ENCODE data around the gene TPM4. TPM values are rescaled to one million over a fixed set of nuclear protein-coding genes. Genes with fewer than 3 reads are reported as not detected.

The TPM4 gene
- total RNA-seq, 2 experiments from 2014 or later: 182 to 185 TPM

- H3K4me3 Mint-ChIP-seq: no peak overlapping the region
- peaks cover 45% of the 10 kb centered on the region for H3K4me1 ChIP-seq (ENCODE audit: insufficient read depth, low read length)
- POLR2A ChIA-PET: interaction anchor here (0.6 to 7.5 kb wide), 2 partner anchors 14 to 57 kb away, joined by 4 to 192 read pairs; partner anchors contain the start of gene TPM4
Measured at GRCh38 chr19:16088351-16089009, 12.2 kb downstream of the TPM4 start.

DNA sequence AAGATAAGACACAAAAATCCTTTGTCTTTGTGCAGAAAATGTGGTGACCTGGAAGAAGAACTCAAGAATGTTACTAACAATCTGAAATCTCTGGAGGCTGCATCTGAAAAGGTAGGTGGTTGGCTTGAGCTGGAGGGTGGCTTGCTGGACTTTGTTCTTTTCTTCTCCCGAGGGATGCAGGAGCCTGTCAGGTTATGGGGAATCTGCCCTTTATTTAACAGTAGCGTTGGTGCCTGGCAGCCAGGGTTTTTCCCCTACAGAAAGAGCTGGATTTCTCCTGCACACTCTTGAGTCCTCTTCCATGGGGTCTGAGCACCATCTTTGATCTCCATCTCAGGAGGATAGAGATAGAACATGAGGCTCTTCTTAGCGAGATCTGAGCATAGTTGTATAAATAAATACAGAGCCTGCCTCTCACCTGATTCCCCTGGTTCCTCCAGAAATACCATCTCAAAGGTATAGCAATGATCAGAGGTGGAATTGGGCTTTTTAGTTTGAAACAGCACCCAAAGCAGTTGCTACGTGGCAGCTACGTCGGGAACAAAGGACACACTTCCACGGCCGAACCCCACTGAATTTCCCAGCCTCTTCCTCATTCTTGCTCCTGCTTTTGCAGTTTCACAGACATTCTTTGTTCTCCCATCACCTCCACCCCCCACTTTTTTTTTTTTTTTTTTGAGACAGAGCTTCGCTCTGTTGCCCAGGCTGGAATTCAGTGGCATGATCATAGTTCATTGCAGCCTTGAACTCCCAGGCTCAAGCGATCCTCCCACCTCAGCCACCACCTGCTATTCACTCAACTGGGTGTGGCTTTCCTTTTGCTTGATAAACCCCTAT is 12.9 kb downstream of the TPM4 start:
- H3K27ac Mint-ChIP-seq: peak overlapping the region; percentile 67
- H3K36me3 Mint-ChIP-seq (ENCODE audit: low read depth): peaks cover 100% of the 10 kb centered on the region
- ATAC-seq (ENCODE audit: poor library complexity) (no peak), DNase-seq (no peak)
- H3K9me3 Mint-ChIP-seq: no peaks in the 10 kb centered on the region
- Histone ChIP-seq H3K36me3 (ENCODE audit: insufficient read depth, low read length) (peaks cover 92% of the 10 kb centered on the region), H3K27me3 (ENCODE audit: control insufficient read depth in 1 of 2, insufficient read depth in 2 of 2, low read length in 2 of 2) (no peaks in the 10 kb centered on the region), H3K4me1 (ENCODE audit: insufficient read depth, low read length) (peaks cover 41% of the 10 kb centered on the region), H3K9me3 (ENCODE audit: control insufficient read depth in 1 of 2, insufficient read depth in 1 of 2, low read length in 2 of 2) (no peaks in the 10 kb centered on the region), H3K27ac (ENCODE audit: low read depth in 1 of 2, low read length in 2 of 2) (no peak overlapping the region), H3K4me3 (ENCODE audit: low read length) (no peak overlapping the region)
- intact Hi-C loops (cut with DNase I, micrococcal nuclease): no loop called here
- POLR2A ChIA-PET: interaction anchor here (0.6 to 7.5 kb wide), 3 partner anchors 15 to 805 kb away, joined by 3 to 192 read pairs (median 4); partner anchors contain the start of gene TPM4
- CTCF ChIA-PET: interaction anchor here (1.1 to 1.5 kb wide), 2 partner anchors 19 to 27 kb away, joined by 4 to 5 read pairs; no protein-coding TSS in a partner anchor
- TF ChIP-seq CTCF (IDR thresholded peaks at IDR 0.05): no peak
- peaks cover 49% of the 10 kb centered on the region for H3K4me1 Mint-ChIP-seq (ENCODE audit: low read depth)
- H3K27me3 Mint-ChIP-seq: no peaks in the 10 kb centered on the region
- no peak overlapping the region for H3K4me3 Mint-ChIP-seq

More at GRCh38 chr19:16088351-16089009, 12.2 kb downstream of the TPM4 start:
- peaks cover 100% of the 10 kb centered on the region for H3K36me3 Mint-ChIP-seq (ENCODE audit: low read depth)
- DNase-seq (no peak), ATAC-seq (ENCODE audit: poor library complexity) (no peak)
- no peaks in the 10 kb centered on the region for H3K9me3 ChIP-seq (ENCODE audit: control insufficient read depth in 1 of 2, insufficient read depth in 1 of 2, low read length in 2 of 2)
- H3K4me1 Mint-ChIP-seq (ENCODE audit: low read depth): peaks cover 46% of the 10 kb centered on the region
- H3K27ac Mint-ChIP-seq: peak overlapping the region; percentile 64
- TF ChIP-seq CTCF (IDR thresholded peaks at IDR 0.05): no peak
- CTCF ChIA-PET: interaction anchor here (1.1 kb wide), 1 partner anchor 18 kb away, joined by 4 read pairs; no protein-coding TSS in a partner anchor
- H3K36me3 ChIP-seq (ENCODE audit: insufficient read depth, low read length): peaks cover 92% of the 10 kb centered on the region
- no peaks in the 10 kb centered on the region for H3K27me3 ChIP-seq (ENCODE audit: control insufficient read depth in 1 of 2, insufficient read depth in 2 of 2, low read length in 2 of 2)
- no peaks in the 10 kb centered on the region for H3K9me3 Mint-ChIP-seq
- no peak overlapping the region for H3K4me3 ChIP-seq (ENCODE audit: low read length)
- H3K27ac ChIP-seq (ENCODE audit: low read depth in 1 of 2, low read length in 2 of 2): no peak overlapping the region
- intact Hi-C loops (cut with DNase I, micrococcal nuclease): no loop called here
- H3K27me3 Mint-ChIP-seq: no peaks in the 10 kb centered on the region

- no peak overlapping the region for H3K27ac Mint-ChIP-seq
- Histone ChIP-seq H3K4me1 (ENCODE audit: insufficient read depth, low read length) (peaks cover 16% of the 10 kb centered on the region), H3K9me3 (ENCODE audit: control insufficient read depth in 1 of 2, insufficient read depth in 1 of 2, low read length in 2 of 2) (no peaks in the 10 kb centered on the region), H3K27me3 (ENCODE audit: control insufficient read depth in 1 of 2, insufficient read depth in 2 of 2, low read length in 2 of 2) (no peaks in the 10 kb centered on the region), H3K36me3 (ENCODE audit: insufficient read depth, low read length) (peaks cover 98% of the 10 kb centered on the region), H3K27ac (ENCODE audit: low read depth in 1 of 2, low read length in 2 of 2) (no peak overlapping the region), H3K4me3 (ENCODE audit: low read length) (no peak overlapping the region)
- no peak for TF ChIP-seq CTCF (IDR thresholded peaks at IDR 0.05)
- H3K4me1 Mint-ChIP-seq (ENCODE audit: low read depth): peaks cover 45% of the 10 kb centered on the region
- ChIA-PET CTCF (interaction anchor here (0.8 kb wide), 1 partner anchor 21 kb away, joined by 3 read pairs; no protein-coding TSS in a partner anchor), POLR2A (interaction anchor here (0.7 to 1.7 kb wide), 4 partner anchors 13 to 29 kb away, joined by 3 read pairs; partner anchors contain the start of gene TPM4)
- peaks cover 100% of the 10 kb centered on the region for H3K36me3 Mint-ChIP-seq (ENCODE audit: low read depth)
- DNase-seq (no peak), ATAC-seq (ENCODE audit: poor library complexity) (no peak)
- intact Hi-C loops (cut with DNase I, micrococcal nuclease): loop anchor here in 1 of 2 experiments (2.0 kb wide), 1 partner anchor 17 kb away; no protein-coding TSS in a partner anchor
- H3K4me3 Mint-ChIP-seq: no peak overlapping the region
- H3K9me3 Mint-ChIP-seq: no peaks in the 10 kb centered on the region
- H3K27me3 Mint-ChIP-seq: no peaks in the 10 kb centered on the region
Measured at GRCh38 chr19:16091546-16092475, 15.5 kb downstream of the TPM4 start.

Data from CD4-positive, alpha-beta T cell (primary cell).